A549 (cell line): ENCODE measurements around the gene PIK3R1. TPM values are rescaled to one million over a fixed set of nuclear protein-coding genes. Genes with fewer than 3 reads are reported as not detected.

Experiments
- ATAC-seq, 2 experiments: fragments of 200-7000 bp in 1 of 2; fragments of >200 bp in 1 of 2; cut with Nextera tagmentation in 1 of 2; cut with Tn5 transposase in 1 of 2; 3 replicates each; pipeline versions ENCODE4 v1.8.0 to v1.9.1; 2018 to 2020; ENCODE audit warnings: mild to moderate bottlenecking in 1 of 2, moderate library complexity in 1 of 2
- CTCF ChIA-PET: fragments of 300-600 bp; sonication (Branson Sonifier 250); formaldehyde crosslinking; extraction: SDS; loops from one replicate; lab custom pipeline; 2021; ENCODE audit warnings: antibody characterized with exemption, inconsistent platforms; lab: Yijun Ruan, JAX
- POLR2A ChIA-PET: fragments of 350-600 bp; formaldehyde crosslinking; extraction: SDS; loops from one replicate; lab custom pipeline; 2021; ENCODE audit warnings: antibody characterized with exemption, inconsistent platforms; lab: Yijun Ruan, JAX
- DNase-seq, 2 experiments: peaks; one replicate each; pipeline versions ENCODE4 v3.0.0 to v3.0.0-alpha.2; 2011 to 2016; ENCODE audit warnings: low read depth in 1 of 2, low spot score in 1 of 2
- FAIRE-seq: peaks from 2 replicates; lab custom pipeline; 2011; peaks lifted over from hg19 to GRCh38; lab: Jason Lieb, UNC
- H3K27ac ChIP-seq, 2 experiments: fragments of >200 bp; sonication (Bioruptor Twin); formaldehyde crosslinking; 3 replicates each; pipeline ENCODE4 v1.5.1; 2016 to 2017
- H3K4me1 ChIP-seq: fragments of >200 bp; sonication (Bioruptor Twin); formaldehyde crosslinking; 3 replicates; pipeline ENCODE4 v1.6.1; 2016
- H3K4me2 ChIP-seq: fragments of >200 bp; sonication (Bioruptor Twin); formaldehyde crosslinking; 3 replicates; pipeline ENCODE4 v1.6.1; 2016
- H3K4me3 ChIP-seq: fragments of >200 bp; sonication (Bioruptor Twin); formaldehyde crosslinking; 3 replicates; pipeline ENCODE4 v1.5.1; 2016
- H3K9me3 ChIP-seq: fragments of >200 bp; sonication (Bioruptor Twin); formaldehyde crosslinking; 3 replicates; pipeline ENCODE4 v1.6.1; 2016
- BHLHE40 ChIP-seq: IDR thresholded peaks from 2 replicates; pipeline ENCODE4 v1.6.1; 2012; ENCODE audit warnings: low read depth, low read length, inconsistent platforms
- CBX2 ChIP-seq: fragments of 200-600 bp; sonication (generic); IDR thresholded peaks from 2 replicates; pipeline ENCODE4 v1.6.1; 2016; ENCODE audit warnings: low read depth, mild to moderate bottlenecking, borderline replicate concordance
- CEBPB ChIP-seq, 2 experiments: fragments of >200 bp in 1 of 2; sonication (Bioruptor Twin) in 1 of 2; formaldehyde crosslinking in 1 of 2; IDR thresholded peaks; 2 replicates each; pipeline ENCODE4 v1.6.1; 2012 to 2016
- EHMT2 ChIP-seq: fragments of 200-600 bp; sonication (generic); IDR thresholded peaks from 2 replicates; pipeline ENCODE4 v1.6.1; 2016; ENCODE audit warnings: antibody characterized with exemption, low read depth, mild to moderate bottlenecking, moderate library complexity
- ELK1 ChIP-seq: fragments of 150-350 bp; IDR thresholded peaks from 2 replicates; pipeline ENCODE4 v1.6.1; 2014; ENCODE audit warnings: low read depth, mild to moderate bottlenecking, low read length
- ESRRA ChIP-seq: fragments of 150-350 bp; IDR thresholded peaks from 2 replicates; pipeline ENCODE4 v1.6.1; 2014; ENCODE audit warnings: mild to moderate bottlenecking, low read length, borderline replicate concordance
- FOSL2 ChIP-seq, 2 experiments: fragments of 450-650 bp in 1 of 2; fragments of >200 bp in 1 of 2; sonication (Bioruptor Twin) in 1 of 2; formaldehyde crosslinking; IDR thresholded peaks; 2 replicates each; pipeline versions ENCODE4 v1.5.0 to v1.6.1; 2016 to 2020; ENCODE audit warnings: mild to moderate bottlenecking in 1 of 2, moderate library complexity in 1 of 2
- FOXS1 ChIP-seq: fragments of 250-450 bp; sonication (Bioruptor Pico); IDR thresholded peaks from 2 replicates; pipeline ENCODE4 v1.5.0; 2020; ENCODE audit warnings: mild to moderate bottlenecking, moderate library complexity
- HDAC2 ChIP-seq: fragments of 200-600 bp; sonication (generic); IDR thresholded peaks from 2 replicates; pipeline ENCODE4 v1.6.1; 2016
- HMGXB4 ChIP-seq: fragments of 250-450 bp; sonication (Bioruptor Pico); IDR thresholded peaks from 2 replicates; pipeline ENCODE4 v1.5.0; 2021; ENCODE audit warnings: mild to moderate bottlenecking, moderate library complexity, borderline replicate concordance
- HOXA7 ChIP-seq: fragments of 250-450 bp; sonication (Bioruptor Pico); IDR thresholded peaks from 2 replicates; pipeline ENCODE4 v1.5.0; 2020; ENCODE audit warnings: mild to moderate bottlenecking, moderate library complexity
- HOXB13 ChIP-seq: fragments of 250-450 bp; sonication (Bioruptor Pico); IDR thresholded peaks from 2 replicates; pipeline ENCODE4 v1.5.0; 2020; ENCODE audit warnings: low read depth, mild to moderate bottlenecking, moderate library complexity
- KDM1A ChIP-seq: fragments of 200-600 bp; sonication (generic); IDR thresholded peaks from 2 replicates; pipeline ENCODE4 v1.6.1; 2016; ENCODE audit warnings: low read depth, mild to moderate bottlenecking
- KDM5A ChIP-seq: fragments of 200-600 bp; sonication (generic); IDR thresholded peaks from 2 replicates; pipeline ENCODE4 v1.6.1; 2016; ENCODE audit warnings: antibody characterized with exemption, mild to moderate bottlenecking
- MAFK ChIP-seq: fragments of 450-650 bp; IDR thresholded peaks from 2 replicates; pipeline ENCODE4 v1.6.1; 2014; ENCODE audit not compliant: partially characterized antibody
- MAZ ChIP-seq: fragments of 150-350 bp; IDR thresholded peaks from 2 replicates; pipeline ENCODE4 v1.6.1; 2014; ENCODE audit warnings: antibody characterized with exemption, low read depth, low read length, borderline replicate concordance
- MYC ChIP-seq: IDR thresholded peaks from 2 replicates; pipeline ENCODE4 v1.6.1; 2012; ENCODE audit warnings: mild to moderate bottlenecking, inconsistent platforms, low read length, improper control_type of control experiment, borderline replicate concordance
- NFE2L2 ChIP-seq: fragments of 150-350 bp; conservative IDR thresholded peaks from 2 replicates; pipeline ENCODE4 v1.6.1; 2014; ENCODE audit warnings: low read length
- NR3C1 ChIP-seq: fragments of >200 bp; sonication (Bioruptor Twin); formaldehyde crosslinking; IDR thresholded peaks from 3 replicates; pipeline ENCODE4 v1.6.1; 2017
- PBX3 ChIP-seq: IDR thresholded peaks from 2 replicates; pipeline ENCODE4 v1.6.1; 2012
- PHF8 ChIP-seq: fragments of 200-600 bp; sonication (generic); IDR thresholded peaks from 2 replicates; pipeline ENCODE4 v1.6.1; 2016; ENCODE audit warnings: low read depth, mild to moderate bottlenecking, antibody characterized with exemption, moderate library complexity, borderline replicate concordance
- RAD21 ChIP-seq, 2 experiments: fragments of >200 bp in 1 of 2; sonication (Bioruptor Twin) in 1 of 2; formaldehyde crosslinking in 1 of 2; IDR thresholded peaks in 1 of 2; conservative IDR thresholded peaks in 1 of 2; 2 replicates in 1 of 2; 3 replicates in 1 of 2; pipeline ENCODE4 v1.6.1; 2012 to 2018; ENCODE audit warnings: inconsistent platforms in 1 of 2
- RARB ChIP-seq: fragments of 250-450 bp; sonication (Bioruptor Pico); IDR thresholded peaks from 2 replicates; pipeline ENCODE4 v1.8.0; 2021; ENCODE audit warnings: mild to moderate bottlenecking, moderate library complexity
- REST ChIP-seq: fragments of 200-600 bp; sonication (generic); IDR thresholded peaks from 2 replicates; pipeline ENCODE4 v1.6.1; 2016; ENCODE audit warnings: antibody characterized with exemption, mild to moderate bottlenecking, moderate library complexity
- ZC3H11A ChIP-seq: fragments of 450-650 bp; IDR thresholded peaks from 2 replicates; pipeline ENCODE4 v1.6.1; 2014; ENCODE audit warnings: antibody characterized with exemption, mild to moderate bottlenecking
- ZFP36 ChIP-seq: fragments of 450-650 bp; IDR thresholded peaks from 2 replicates; pipeline ENCODE4 v1.6.1; 2014; ENCODE audit warnings: borderline replicate concordance; ENCODE audit not compliant: partially characterized antibody
- WGBS: methylation state at CpG from one replicate; pipeline ENCODE4 v1.1.6; 2017; ENCODE audit errors: missing lambda C conversion rate; 5-methylcytosine and 5-hydroxymethylcytosine counted together
- polyA plus RNA-seq, 4 experiments: library from polyadenylated mRNA; depleted of rRNA in 3 of 4; stranded (reverse); fragments of >200 nt; fragmentation: RNase III in 1 of 4; extraction: RNeasy Plus Mini Kit Qiagen cat#74134 plus additional on column Dnase treatment in 1 of 4; gene quantifications; 2 replicates in 3 of 4; 3 replicates in 1 of 4; pipeline ENCODE4 v1.2.3, GENCODE V29; 2011 to 2017

PIK3R1 gene
- polyA plus RNA-seq, 2 of the 4 experiments (the other 2 are of a cell fraction) = 5.5 to 5.7 TPM

GRCh38 chr5:68305223-68305870 is 89.8 kb downstream of the PIK3R1 start:
- no peaks in the 10 kb centered on the region for H3K4me1 ChIP-seq
- TF ChIP-seq RARB (no peak), FOSL2 (IDR thresholded peaks at IDR 0.05) (no peak), FOSL2 (CRISPR knock-in tag; IDR thresholded peaks at IDR 0.05) (no peak), ZFP36 (no peak), MAFK (no peak), NR3C1 (no peak), KDM1A (no peak), KDM5A (no peak), NFE2L2 (no peak), RAD21 (conservative IDR thresholded peaks at IDR 0.05 in 1 of 2, IDR thresholded peaks at IDR 0.05 in 1 of 2) (no peak), HMGXB4 (no peak), FOXS1 (CRISPR knock-in tag) (no peak), ELK1 (no peak), HDAC2 (no peak), MYC (no peak), ESRRA (no peak), ZC3H11A (no peak), HOXB13 (CRISPR knock-in tag) (no peak), MAZ (no peak), BHLHE40 (no peak), PHF8 (no peak)
- H3K4me3 ChIP-seq = no peak overlapping the region
- CTCF ChIA-PET = interaction anchor here (0.8 to 1.4 kb wide), 2 partner anchors 8 to 19 kb away, joined by 3 to 6 read pairs; no protein-coding TSS in a partner anchor
- ATAC-seq (no peak), DNase-seq (no peak), FAIRE-seq (no peak)
- no peak overlapping the region for H3K27ac ChIP-seq
- H3K9me3 ChIP-seq = no peaks in the 10 kb centered on the region
- POLR2A ChIA-PET = no interaction called here
- no peak overlapping the region for H3K4me2 ChIP-seq
- WGBS = 35% methylated on average over 1 of the region's 1 CpG

- no peak overlapping the region for H3K4me3 ChIP-seq
- no peaks in the 10 kb centered on the region for H3K4me1 ChIP-seq
- 59% methylated on average over 7 of the region's 7 CpGs for WGBS
- H3K4me2 ChIP-seq = no peak overlapping the region
- ATAC-seq = no peak
- POLR2A ChIA-PET = no interaction called here
- no peak for FAIRE-seq
- CTCF ChIA-PET = interaction anchor here (1.1 to 2.0 kb wide), 3 partner anchors 9 to 20 kb away, joined by 3 to 6 read pairs (median 3); no protein-coding TSS in a partner anchor
- no peak for DNase-seq
- no peak overlapping the region for H3K27ac ChIP-seq
- no peaks in the 10 kb centered on the region for H3K9me3 ChIP-seq
- TF ChIP-seq CBX2 = no peak
- no peak for TF ChIP-seq ELK1
- no peak for TF ChIP-seq CEBPB (IDR thresholded peaks at IDR 0.05)
- TF ChIP-seq PBX3 = no peak
- no peak for TF ChIP-seq HOXA7
- TF ChIP-seq RAD21 (conservative IDR thresholded peaks at IDR 0.05 in 1 of 2, IDR thresholded peaks at IDR 0.05 in 1 of 2) = no peak
- no peak for TF ChIP-seq EHMT2
- no peak for TF ChIP-seq REST
- no peak for TF ChIP-seq MAZ
- TF ChIP-seq NFE2L2 = no peak
Measured at GRCh38 chr5:68306361-68307014, 90.9 kb downstream of the PIK3R1 start.
